KMS-11 (cell line): ENCODE results near the gene SYCP3.
A peak's percentile ranks its signal among the peaks of the same experiment; 100 is the strongest.

ENCODE experiments used
- H2AFZ ChIP-seq: fragments of 200-600 bp; sonication (generic); 2 replicates; pipeline ENCODE4 v1.6.1; 2016; ENCODE audit warnings: antibody characterized with exemption, mixed run types, low read depth
- H3K27ac ChIP-seq: fragments of 200-600 bp; sonication (generic); 2 replicates; pipeline ENCODE4 v1.6.1; 2016; ENCODE audit warnings: mild to moderate bottlenecking, mixed run types
- H3K27me3 ChIP-seq: fragments of 200-600 bp; sonication (generic); 2 replicates; pipeline ENCODE4 v1.6.1; 2017; ENCODE audit warnings: mild to moderate bottlenecking, low read depth, mixed run types, moderate library complexity; ENCODE audit not compliant: insufficient read depth
- H3K36me3 ChIP-seq: fragments of 200-600 bp; sonication (generic); 2 replicates; pipeline ENCODE4 v1.6.1; 2017; ENCODE audit warnings: mild to moderate bottlenecking, mixed run types; ENCODE audit not compliant: insufficient read depth
- H3K4me1 ChIP-seq: fragments of 200-600 bp; sonication (generic); 2 replicates; pipeline ENCODE4 v1.6.1; 2016; ENCODE audit warnings: mild to moderate bottlenecking, low read depth, mixed run types; ENCODE audit not compliant: poor library complexity, severe bottlenecking
- H3K4me2 ChIP-seq: fragments of 200-600 bp; sonication (generic); 2 replicates; pipeline ENCODE4 v1.7.0; 2016; ENCODE audit warnings: mild to moderate bottlenecking, mixed run types
- H3K4me3 ChIP-seq: fragments of 200-600 bp; sonication (generic); IDR thresholded peaks from 2 replicates; pipeline ENCODE4 v1.6.1; 2017; ENCODE audit warnings: low read depth, low read length, mixed read lengths; ENCODE audit not compliant: insufficient read depth
- H3K79me2 ChIP-seq: fragments of 200-600 bp; sonication (generic); 2 replicates; pipeline ENCODE4 v1.6.1; 2016; ENCODE audit warnings: low read depth, mixed run types; ENCODE audit not compliant: insufficient read depth
- H3K9ac ChIP-seq: fragments of 200-600 bp; sonication (generic); 2 replicates; pipeline ENCODE4 v1.6.1; 2016; ENCODE audit warnings: mild to moderate bottlenecking, mixed run types
- H4K20me1 ChIP-seq: fragments of 200-600 bp; sonication (generic); 2 replicates; pipeline ENCODE4 v1.6.1; 2016; ENCODE audit warnings: mild to moderate bottlenecking, mixed run types; ENCODE audit not compliant: insufficient read depth
- TF ChIP-seq, protein P1 (sequence below): fragments of 200-600 bp; sonication (generic); conservative IDR thresholded peaks from 2 replicates; pipeline ENCODE4 v1.6.1; 2017; ENCODE audit warnings: low read depth, mild to moderate bottlenecking, antibody characterized with exemption, low read length, moderate library complexity, mixed read lengths

Gene SYCP3

DNA sequence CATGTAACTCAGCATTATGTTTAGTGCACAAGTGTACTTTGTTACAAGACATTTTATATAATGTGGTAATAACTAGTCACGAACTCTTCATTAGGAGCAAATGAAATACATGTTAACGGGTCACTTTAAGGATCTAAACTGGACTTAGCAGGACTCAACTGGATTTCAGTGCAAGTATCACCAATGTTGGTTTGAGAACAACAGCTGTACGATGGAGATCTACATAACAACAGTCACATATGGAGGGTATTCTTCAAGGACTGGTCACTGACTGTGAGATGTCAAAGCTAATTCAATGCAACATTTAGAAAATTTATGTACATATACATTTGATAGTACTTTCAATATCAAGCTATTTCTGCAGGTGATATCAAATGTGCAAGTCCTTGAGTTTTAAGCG, 22.5 kb upstream of the SYCP3 start:
- TF ChIP-seq, protein P1, sequence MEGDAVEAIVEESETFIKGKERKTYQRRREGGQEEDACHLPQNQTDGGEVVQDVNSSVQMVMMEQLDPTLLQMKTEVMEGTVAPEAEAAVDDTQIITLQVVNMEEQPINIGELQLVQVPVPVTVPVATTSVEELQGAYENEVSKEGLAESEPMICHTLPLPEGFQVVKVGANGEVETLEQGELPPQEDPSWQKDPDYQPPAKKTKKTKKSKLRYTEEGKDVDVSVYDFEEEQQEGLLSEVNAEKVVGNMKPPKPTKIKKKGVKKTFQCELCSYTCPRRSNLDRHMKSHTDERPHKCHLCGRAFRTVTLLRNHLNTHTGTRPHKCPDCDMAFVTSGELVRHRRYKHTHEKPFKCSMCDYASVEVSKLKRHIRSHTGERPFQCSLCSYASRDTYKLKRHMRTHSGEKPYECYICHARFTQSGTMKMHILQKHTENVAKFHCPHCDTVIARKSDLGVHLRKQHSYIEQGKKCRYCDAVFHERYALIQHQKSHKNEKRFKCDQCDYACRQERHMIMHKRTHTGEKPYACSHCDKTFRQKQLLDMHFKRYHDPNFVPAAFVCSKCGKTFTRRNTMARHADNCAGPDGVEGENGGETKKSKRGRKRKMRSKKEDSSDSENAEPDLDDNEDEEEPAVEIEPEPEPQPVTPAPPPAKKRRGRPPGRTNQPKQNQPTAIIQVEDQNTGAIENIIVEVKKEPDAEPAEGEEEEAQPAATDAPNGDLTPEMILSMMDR = no peak
- H3K36me3 ChIP-seq = no peaks in the 10 kb centered on the region

GRCh38 chr12:101761350-101761749, 22.1 kb upstream of the SYCP3 start:
- Histone ChIP-seq H3K4me2 (no peak overlapping the region), H3K4me3 (no peak overlapping the region), H4K20me1 (no peaks in the 10 kb centered on the region), H3K36me3 (no peaks in the 10 kb centered on the region), H2AFZ (no peak overlapping the region), H3K9ac (no peak overlapping the region), H3K79me2 (no peaks in the 10 kb centered on the region), H3K4me1 (peaks cover 9% of the 10 kb centered on the region), H3K27me3 (no peaks in the 10 kb centered on the region), H3K27ac (no peak overlapping the region)
- TF ChIP-seq, protein P1 = no peak

More for the DNA sequence above, 22.5 kb upstream of the SYCP3 start:
- H3K4me3 ChIP-seq = no peak overlapping the region
- no peak overlapping the region for H3K27ac ChIP-seq
- H2AFZ ChIP-seq = no peak overlapping the region
- no peaks in the 10 kb centered on the region for H3K79me2 ChIP-seq
- H3K9ac ChIP-seq = no peak overlapping the region
- H3K4me2 ChIP-seq = no peak overlapping the region
- peaks cover 9% of the 10 kb centered on the region for H3K4me1 ChIP-seq
- H3K27me3 ChIP-seq = no peaks in the 10 kb centered on the region
- H4K20me1 ChIP-seq = no peaks in the 10 kb centered on the region

DNA sequence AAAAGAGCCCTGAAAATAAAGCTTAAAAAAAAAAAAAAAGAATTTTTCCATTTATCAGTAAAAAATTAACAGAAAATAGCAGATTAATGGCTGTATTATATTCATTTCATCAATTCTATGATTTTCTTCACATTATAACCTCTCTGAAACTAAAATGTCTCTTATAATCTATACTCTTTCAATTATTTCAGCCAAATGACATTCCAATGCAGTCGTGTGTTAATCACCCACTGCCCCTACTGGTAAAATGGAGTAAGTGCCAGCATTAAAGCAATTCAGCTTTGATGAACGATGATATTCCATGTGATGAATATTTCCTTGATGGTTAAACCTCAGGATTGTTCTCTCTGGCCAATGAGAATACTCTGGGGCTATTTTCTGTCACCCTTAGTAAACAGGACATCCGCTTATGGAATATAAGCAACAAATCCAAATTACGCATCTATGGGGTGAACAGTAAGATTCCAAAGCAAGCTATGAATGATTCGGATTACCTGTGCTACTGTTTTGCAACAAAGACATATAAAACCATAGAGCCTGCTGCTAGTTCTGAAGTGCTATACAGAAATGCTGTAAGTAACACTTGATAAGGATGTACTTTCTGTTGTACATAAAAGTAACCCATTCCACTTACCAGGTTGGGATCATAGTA, 20.3 kb upstream of the SYCP3 start:
- Histone ChIP-seq H2AFZ (no peak overlapping the region), H3K9ac (no peak overlapping the region), H3K36me3 (no peaks in the 10 kb centered on the region), H3K79me2 (no peaks in the 10 kb centered on the region), H3K27me3 (no peaks in the 10 kb centered on the region), H3K4me1 (peaks cover 9% of the 10 kb centered on the region), H3K4me3 (no peak overlapping the region), H3K27ac (no peak overlapping the region), H4K20me1 (no peaks in the 10 kb centered on the region), H3K4me2 (no peak overlapping the region)
- TF ChIP-seq, protein P1 = peak; percentile 70

GRCh38 chr12:101750152-101750551, 10.9 kb upstream of the SYCP3 start:
- Histone ChIP-seq H3K4me3 (no peak overlapping the region), H3K79me2 (no peaks in the 10 kb centered on the region), H3K27ac (no peak overlapping the region), H3K27me3 (no peaks in the 10 kb centered on the region), H3K9ac (no peak overlapping the region), H3K36me3 (peaks cover 6% of the 10 kb centered on the region; the same call in 1 of the 2 replicates), H4K20me1 (no peaks in the 10 kb centered on the region), H3K4me1 (no peaks in the 10 kb centered on the region), H3K4me2 (no peak overlapping the region), H2AFZ (no peak overlapping the region)
- TF ChIP-seq, protein P1 = no peak
